Astrocyte (in vitro differentiated cells and primary cell): ENCODE results near the gene CRACDL.

ENCODE experiments used
- EZH2 ChIP-seq: IDR thresholded peaks from 2 replicates; pipeline ENCODE4 v1.6.1; 2012; ENCODE audit warnings: mild to moderate bottlenecking, low read length, inconsistent platforms; ENCODE audit not compliant: insufficient read depth
- TF ChIP-seq, protein P1 (sequence below): IDR thresholded peaks from 2 replicates; pipeline ENCODE4 v1.5.1; 2011; ENCODE audit warnings: low read depth, mild to moderate bottlenecking, inconsistent platforms, low read length, moderate library complexity; ENCODE audit not compliant: insufficient read depth

DNA sequence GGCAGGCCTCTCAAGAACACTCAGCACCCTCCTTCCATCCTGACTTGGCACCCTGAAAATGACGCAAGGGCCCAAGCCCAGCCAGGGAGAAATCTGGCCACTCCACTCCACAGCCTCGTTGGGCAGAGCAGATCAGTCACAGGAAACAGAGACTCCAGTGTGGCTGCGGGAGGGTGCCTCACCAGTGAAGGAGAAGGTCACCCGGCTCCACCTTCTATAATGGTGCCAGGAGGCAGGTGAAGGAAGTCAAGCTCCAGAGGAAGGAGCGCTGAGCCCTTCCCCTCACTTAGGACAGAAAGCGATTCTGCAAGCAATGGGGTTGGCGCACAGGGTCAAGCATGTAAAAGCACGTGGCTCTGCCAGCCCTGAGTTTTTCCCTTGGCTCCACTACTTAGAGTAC, 35.3 kb downstream of the CRACDL start:
- TF ChIP-seq, protein P1, sequence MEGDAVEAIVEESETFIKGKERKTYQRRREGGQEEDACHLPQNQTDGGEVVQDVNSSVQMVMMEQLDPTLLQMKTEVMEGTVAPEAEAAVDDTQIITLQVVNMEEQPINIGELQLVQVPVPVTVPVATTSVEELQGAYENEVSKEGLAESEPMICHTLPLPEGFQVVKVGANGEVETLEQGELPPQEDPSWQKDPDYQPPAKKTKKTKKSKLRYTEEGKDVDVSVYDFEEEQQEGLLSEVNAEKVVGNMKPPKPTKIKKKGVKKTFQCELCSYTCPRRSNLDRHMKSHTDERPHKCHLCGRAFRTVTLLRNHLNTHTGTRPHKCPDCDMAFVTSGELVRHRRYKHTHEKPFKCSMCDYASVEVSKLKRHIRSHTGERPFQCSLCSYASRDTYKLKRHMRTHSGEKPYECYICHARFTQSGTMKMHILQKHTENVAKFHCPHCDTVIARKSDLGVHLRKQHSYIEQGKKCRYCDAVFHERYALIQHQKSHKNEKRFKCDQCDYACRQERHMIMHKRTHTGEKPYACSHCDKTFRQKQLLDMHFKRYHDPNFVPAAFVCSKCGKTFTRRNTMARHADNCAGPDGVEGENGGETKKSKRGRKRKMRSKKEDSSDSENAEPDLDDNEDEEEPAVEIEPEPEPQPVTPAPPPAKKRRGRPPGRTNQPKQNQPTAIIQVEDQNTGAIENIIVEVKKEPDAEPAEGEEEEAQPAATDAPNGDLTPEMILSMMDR = no peak
- TF ChIP-seq EZH2 = no peak
